HepG2 (cell line): Measurements from ENCODE around the gene SYT7. TPM values are rescaled to one million over a fixed set of nuclear protein-coding genes. Genes with fewer than 3 reads are reported as not detected.

Experiments
- ATAC-seq: fragments of 200-7000 bp; cut with Tn5 transposase; 3 replicates; pipeline ENCODE4 v1.9.1; 2020; ENCODE audit warnings: mild to moderate bottlenecking, moderate library complexity
- BruUV-seq: library from RNA; stranded (reverse); fragments of 400-500 nt; replicated peaks from 2 replicates; lab custom pipeline; 2021; lab: Mats Ljungman, UMichigan
- CTCF ChIA-PET: fragments of 300-600 bp; formaldehyde crosslinking; extraction: SDS; loops from one replicate; lab custom pipeline; 2021; ENCODE audit warnings: low total read pairs, inconsistent platforms, low intra/inter-chr PET ratio; lab: Yijun Ruan, JAX
- POLR2A ChIA-PET: fragments of 350-600 bp; sonication (Branson Sonifier 250); formaldehyde crosslinking; loops from one replicate; lab custom pipeline; 2020; ENCODE audit warnings: antibody characterized with exemption, inconsistent platforms; lab: Yijun Ruan, JAX
- DNase-seq: peaks from one replicate; pipeline ENCODE4 v3.0.0-alpha.2; 2015; ENCODE audit warnings: low spot score
- FAIRE-seq: peaks from 3 replicates; lab custom pipeline; 2011; peaks lifted over from hg19 to GRCh38; lab: Jason Lieb, UNC
- H2AFZ ChIP-seq: one replicate; pipeline ENCODE4 v1.6.1; 2011; ENCODE audit warnings: low read length, inconsistent platforms
- H3K27ac ChIP-seq: fragments of 300-600 bp; 3 replicates; pipeline ENCODE4 v1.8.0; 2011; ENCODE audit warnings: mixed run types, mild to moderate bottlenecking, mixed read lengths, low read length, inconsistent platforms; ENCODE audit not compliant: insufficient read depth; ENCODE audit errors: extremely low read length
- H3K27me3 ChIP-seq, 2 experiments: fragments of 200-600 bp in 1 of 2; 2 replicates in 1 of 2; 3 replicates in 1 of 2; pipeline versions ENCODE4 v1.6.0 to v1.8.0; 2011; ENCODE audit warnings: low read length in 2 of 2, mild to moderate bottlenecking in 2 of 2, moderate library complexity in 2 of 2, inconsistent platforms in 1 of 2; ENCODE audit not compliant: insufficient read depth in 2 of 2, control insufficient read depth in 1 of 2
- H3K36me3 ChIP-seq, 2 experiments: fragments of 200-600 bp in 1 of 2; replicated peaks in 1 of 2; 2 replicates in 1 of 2; 3 replicates in 1 of 2; pipeline versions ENCODE4 v1.5.1 to v1.8.0; 2011; ENCODE audit warnings: low read length in 2 of 2, inconsistent platforms in 1 of 2; ENCODE audit not compliant: insufficient read depth in 2 of 2, control insufficient read depth in 1 of 2
- H3K4me1 ChIP-seq: 2 replicates; pipeline ENCODE4 v1.5.1; 2012; ENCODE audit warnings: low read length, inconsistent platforms; ENCODE audit not compliant: insufficient read depth
- H3K4me2 ChIP-seq: 2 replicates; pipeline ENCODE4 v1.6.0; 2011; ENCODE audit warnings: low read depth, low read length, inconsistent platforms
- H3K4me3 ChIP-seq, 3 experiments: fragments of 200-600 bp in 1 of 3; sonication (generic), shearing (Covaris generic) in 1 of 3; replicated peaks in 1 of 3; 2 replicates each; pipeline ENCODE4 v1.5.1; 2011 to 2016; ENCODE audit warnings: low read length in 3 of 3, inconsistent platforms in 2 of 3, low read depth in 2 of 3, mild to moderate bottlenecking in 2 of 3, control low read depth in 1 of 3, mixed read lengths in 1 of 3; ENCODE audit not compliant: insufficient read depth in 1 of 3
- H3K79me2 ChIP-seq: one replicate; pipeline ENCODE4 v1.6.1; 2011; ENCODE audit warnings: low read length, inconsistent platforms; ENCODE audit not compliant: insufficient read depth
- H3K9ac ChIP-seq: 2 replicates; pipeline ENCODE4 v1.6.0; 2011; ENCODE audit warnings: mild to moderate bottlenecking, low read depth, low read length, inconsistent platforms; ENCODE audit not compliant: insufficient read depth
- H3K9me3 ChIP-seq: 2 replicates; pipeline ENCODE4 v1.5.1; 2012; ENCODE audit warnings: mild to moderate bottlenecking, low read length
- H4K20me1 ChIP-seq: 2 replicates; pipeline ENCODE4 v1.6.0; 2011; ENCODE audit warnings: inconsistent platforms, mild to moderate bottlenecking, low read length, moderate library complexity; ENCODE audit not compliant: insufficient read depth
- ASH2L ChIP-seq: fragments of 300-600, 200-600 bp; sonication (generic); IDR thresholded peaks from 2 replicates; pipeline ENCODE4 v1.7.0; 2017; ENCODE audit warnings: low read depth, mild to moderate bottlenecking, moderate library complexity, mixed read lengths, low read length; ENCODE audit not compliant: insufficient read length
- MAFF ChIP-seq: IDR thresholded peaks from 2 replicates; pipeline ENCODE4 v1.6.1; 2011; ENCODE audit warnings: low read depth, low read length, improper control_type of control experiment
- ZBTB49 ChIP-seq: sonication (generic); formaldehyde crosslinking; IDR thresholded peaks from 2 replicates; pipeline ENCODE4 v1.4.0; 2020; ENCODE audit warnings: missing genetic modification reagents, borderline replicate concordance
- ZFP62 ChIP-seq: sonication (generic); formaldehyde crosslinking; IDR thresholded peaks from 2 replicates; pipeline ENCODE4 v1.4.0; 2020; ENCODE audit warnings: missing genetic modification reagents
- ZFYVE20 ChIP-seq: sonication (generic); formaldehyde crosslinking; IDR thresholded peaks from 2 replicates; pipeline ENCODE4 v1.8.0; 2023; ENCODE audit warnings: low read depth, mild to moderate bottlenecking, moderate library complexity, missing genetic modification reagents, borderline replicate concordance
- ZNF276 ChIP-seq: sonication (generic); formaldehyde crosslinking; IDR thresholded peaks from 2 replicates; pipeline ENCODE4 v1.4.0; 2020; ENCODE audit warnings: mild to moderate bottlenecking, low read depth, missing genetic modification reagents
- ZNF30 ChIP-seq: sonication (generic); formaldehyde crosslinking; IDR thresholded peaks from 2 replicates; pipeline ENCODE4 v1.5.0; 2020; ENCODE audit warnings: mild to moderate bottlenecking, missing genetic modification reagents
- ZNF567 ChIP-seq: sonication (generic); formaldehyde crosslinking; IDR thresholded peaks from 2 replicates; pipeline ENCODE4 v1.8.1; 2023; ENCODE audit warnings: mild to moderate bottlenecking, missing genetic modification reagents, borderline replicate concordance
- WGBS: methylation state at CpG from one replicate; pipeline ENCODE4 v1.1.6; 2017; ENCODE audit warnings: low lambda C conversion rate; 5-methylcytosine and 5-hydroxymethylcytosine counted together
- in situ Hi-C: cut with HindIII; loops from 2 replicates; pipeline ENCODE4 v1.10.0; 2017; ENCODE audit warnings: low pct_unique_long_range_greater_than_20kb; ENCODE audit not compliant: extremely low pct_ligation_motif_present
- intact Hi-C: fragments of 100-400 bp; cut with micrococcal nuclease; formaldehyde crosslinking; loops from one replicate; pipeline ENCODE4 v1.10.0; 2022; ENCODE audit not compliant: unreplicated experiment
- polyA plus RNA-seq, 8 experiments: library from polyadenylated mRNA; depleted of rRNA in 3 of 8; stranded (reverse) in 7 of 8; unstranded in 1 of 8; fragments of >200 nt; fragmentation: Illumina TruSeq in 4 of 8; extraction: Trizol in 4 of 8; gene quantifications; 2 replicates each; pipeline versions ENCODE4 v1.2.1 to v1.2.3, GENCODE V29; 2011 to 2016; ENCODE audit warnings: low read depth in 4 of 8, missing spikeins in 1 of 8, mixed read lengths in 1 of 8; ENCODE audit not compliant: insufficient read depth in 1 of 8
- total RNA-seq, 5 experiments: library from RNA; depleted of rRNA; stranded (reverse); fragments of >200 nt; fragmentation: Illumina TruSeq; extraction: Trizol; gene quantifications; 2 replicates each; pipeline ENCODE4 v1.2.3, GENCODE V29; 2016; ENCODE audit warnings: low read depth in 1 of 5
- TF ChIP-seq, protein P1 (sequence below): sonication (generic); formaldehyde crosslinking; conservative IDR thresholded peaks from 2 replicates; pipeline ENCODE4 v1.4.0; 2020; ENCODE audit warnings: missing genetic modification reagents
- TF ChIP-seq, protein P2 (sequence below): sonication (generic); formaldehyde crosslinking; IDR thresholded peaks from 2 replicates; pipeline ENCODE4 v1.9.0; 2021; ENCODE audit warnings: mild to moderate bottlenecking, missing genetic modification reagents

SYT7 gene
- total and polyA plus RNA-seq, 2 of the 13 experiments (the other 11 are each of a cell fraction or from before 2014, with no cell fraction given): 1.4 to 4.4 TPM

- TF ChIP-seq, protein P1, sequence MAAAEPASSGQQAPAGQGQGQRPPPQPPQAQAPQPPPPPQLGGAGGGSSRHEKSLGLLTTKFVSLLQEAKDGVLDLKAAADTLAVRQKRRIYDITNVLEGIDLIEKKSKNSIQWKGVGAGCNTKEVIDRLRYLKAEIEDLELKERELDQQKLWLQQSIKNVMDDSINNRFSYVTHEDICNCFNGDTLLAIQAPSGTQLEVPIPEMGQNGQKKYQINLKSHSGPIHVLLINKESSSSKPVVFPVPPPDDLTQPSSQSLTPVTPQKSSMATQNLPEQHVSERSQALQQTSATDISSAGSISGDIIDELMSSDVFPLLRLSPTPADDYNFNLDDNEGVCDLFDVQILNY (CRISPR knock-in tag): no peak
- TF ChIP-seq ZBTB49 (CRISPR knock-in tag) (no peak), ZFP62 (CRISPR knock-in tag) (no peak)
Observed at GRCh38 chr11:61477126-61477525, 103.8 kb downstream of the SYT7 start (continued).

DNA sequence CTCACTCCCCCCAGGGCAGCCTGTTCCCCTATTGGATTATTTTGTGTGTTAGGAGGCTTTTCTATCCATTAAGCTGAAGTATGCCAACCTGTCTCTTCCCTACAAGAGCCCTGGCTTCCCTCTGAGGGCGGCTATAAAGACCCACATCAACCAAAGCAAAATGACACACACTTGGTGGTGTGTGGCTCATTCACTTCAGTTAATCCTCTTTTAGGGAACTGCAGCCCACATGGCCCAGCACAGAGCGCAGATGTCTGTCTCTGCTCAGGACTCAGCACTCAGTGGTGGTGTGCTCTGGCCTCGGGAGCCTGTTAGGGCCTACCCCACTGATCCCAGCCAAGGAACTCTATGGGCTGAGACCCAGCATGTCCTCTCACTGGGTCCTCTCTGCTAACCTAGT is 104.5 kb downstream of the SYT7 start:
- no peak for FAIRE-seq
- TF ChIP-seq MAFF (no peak), ASH2L (no peak), ZNF276 (no peak), ZNF567 (no peak), ZNF30 (CRISPR knock-in tag) (no peak), ZFYVE20 (CRISPR knock-in tag) (no peak)
- TF ChIP-seq, protein P2, sequence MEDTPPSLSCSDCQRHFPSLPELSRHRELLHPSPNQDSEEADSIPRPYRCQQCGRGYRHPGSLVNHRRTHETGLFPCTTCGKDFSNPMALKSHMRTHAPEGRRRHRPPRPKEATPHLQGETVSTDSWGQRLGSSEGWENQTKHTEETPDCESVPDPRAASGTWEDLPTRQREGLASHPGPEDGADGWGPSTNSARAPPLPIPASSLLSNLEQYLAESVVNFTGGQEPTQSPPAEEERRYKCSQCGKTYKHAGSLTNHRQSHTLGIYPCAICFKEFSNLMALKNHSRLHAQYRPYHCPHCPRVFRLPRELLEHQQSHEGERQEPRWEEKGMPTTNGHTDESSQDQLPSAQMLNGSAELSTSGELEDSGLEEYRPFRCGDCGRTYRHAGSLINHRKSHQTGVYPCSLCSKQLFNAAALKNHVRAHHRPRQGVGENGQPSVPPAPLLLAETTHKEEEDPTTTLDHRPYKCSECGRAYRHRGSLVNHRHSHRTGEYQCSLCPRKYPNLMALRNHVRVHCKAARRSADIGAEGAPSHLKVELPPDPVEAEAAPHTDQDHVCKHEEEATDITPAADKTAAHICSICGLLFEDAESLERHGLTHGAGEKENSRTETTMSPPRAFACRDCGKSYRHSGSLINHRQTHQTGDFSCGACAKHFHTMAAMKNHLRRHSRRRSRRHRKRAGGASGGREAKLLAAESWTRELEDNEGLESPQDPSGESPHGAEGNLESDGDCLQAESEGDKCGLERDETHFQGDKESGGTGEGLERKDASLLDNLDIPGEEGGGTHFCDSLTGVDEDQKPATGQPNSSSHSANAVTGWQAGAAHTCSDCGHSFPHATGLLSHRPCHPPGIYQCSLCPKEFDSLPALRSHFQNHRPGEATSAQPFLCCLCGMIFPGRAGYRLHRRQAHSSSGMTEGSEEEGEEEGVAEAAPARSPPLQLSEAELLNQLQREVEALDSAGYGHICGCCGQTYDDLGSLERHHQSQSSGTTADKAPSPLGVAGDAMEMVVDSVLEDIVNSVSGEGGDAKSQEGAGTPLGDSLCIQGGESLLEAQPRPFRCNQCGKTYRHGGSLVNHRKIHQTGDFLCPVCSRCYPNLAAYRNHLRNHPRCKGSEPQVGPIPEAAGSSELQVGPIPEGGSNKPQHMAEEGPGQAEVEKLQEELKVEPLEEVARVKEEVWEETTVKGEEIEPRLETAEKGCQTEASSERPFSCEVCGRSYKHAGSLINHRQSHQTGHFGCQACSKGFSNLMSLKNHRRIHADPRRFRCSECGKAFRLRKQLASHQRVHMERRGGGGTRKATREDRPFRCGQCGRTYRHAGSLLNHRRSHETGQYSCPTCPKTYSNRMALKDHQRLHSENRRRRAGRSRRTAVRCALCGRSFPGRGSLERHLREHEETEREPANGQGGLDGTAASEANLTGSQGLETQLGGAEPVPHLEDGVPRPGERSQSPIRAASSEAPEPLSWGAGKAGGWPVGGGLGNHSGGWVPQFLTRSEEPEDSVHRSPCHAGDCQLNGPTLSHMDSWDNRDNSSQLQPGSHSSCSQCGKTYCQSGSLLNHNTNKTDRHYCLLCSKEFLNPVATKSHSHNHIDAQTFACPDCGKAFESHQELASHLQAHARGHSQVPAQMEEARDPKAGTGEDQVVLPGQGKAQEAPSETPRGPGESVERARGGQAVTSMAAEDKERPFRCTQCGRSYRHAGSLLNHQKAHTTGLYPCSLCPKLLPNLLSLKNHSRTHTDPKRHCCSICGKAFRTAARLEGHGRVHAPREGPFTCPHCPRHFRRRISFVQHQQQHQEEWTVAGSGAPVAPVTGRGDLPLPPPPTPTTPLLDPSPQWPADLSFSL (CRISPR knock-in tag): no peak

More for the DNA sequence above, 104.5 kb downstream of the SYT7 start:
- H3K4me3 ChIP-seq: no peak overlapping the region
- 38% methylated on average over 1 of the region's 3 CpGs for WGBS
- ATAC-seq (no peak), DNase-seq (no peak)
- ChIA-PET POLR2A (interaction anchor here (1.0 kb wide), 1 partner anchor 13 kb away, joined by 3 read pairs; no protein-coding TSS in a partner anchor), CTCF (interaction anchor here (5.8 kb wide), 1 partner anchor 39 kb away, joined by 87 read pairs; no protein-coding TSS in a partner anchor)
- H3K79me2 ChIP-seq: no peaks in the 10 kb centered on the region
- no peaks in the 10 kb centered on the region for H4K20me1 ChIP-seq
- peaks cover 16% of the 10 kb centered on the region for H3K4me1 ChIP-seq
- BruUV-seq: no TSS peak
- no peaks in the 10 kb centered on the region for H3K9me3 ChIP-seq
- intact Hi-C loops (loop anchor here (2.0 kb wide), 1 partner anchor 162 kb away; no protein-coding TSS in a partner anchor), in situ Hi-C loops (loop anchor here (5.0 kb wide), 2 partner anchors 41 to 161 kb away; no protein-coding TSS in a partner anchor)
- no peak overlapping the region for H3K9ac ChIP-seq
- H3K27me3 ChIP-seq: peaks cover 2 to 12% of the 10 kb centered on the region in 2 experiments; a peak in 4 of 5 replicates
- H2AFZ ChIP-seq: no peak overlapping the region
- no peak overlapping the region for H3K4me2 ChIP-seq
- no peaks in the 10 kb centered on the region for H3K36me3 ChIP-seq
- H3K27ac ChIP-seq: no peak overlapping the region
